Activated naive CD8-positive, alpha-beta T cell (primary cell): ENCODE results near the gene LILRB5.
A peak's percentile ranks its signal among the peaks of the same experiment; 100 is the strongest.

ENCODE experiments used
- H3K27ac Mint-ChIP-seq: one replicate; pipeline ENCODE4 v1.8.0; 2021; ENCODE audit warnings: mixed read lengths
- H3K27me3 Mint-ChIP-seq: one replicate; pipeline ENCODE4 v1.8.0; 2021; ENCODE audit warnings: mixed read lengths
- H3K36me3 Mint-ChIP-seq: one replicate; pipeline ENCODE4 v1.8.0; 2021; ENCODE audit warnings: mixed read lengths
- H3K4me1 Mint-ChIP-seq: one replicate; pipeline ENCODE4 v1.8.0; 2021; ENCODE audit warnings: low read depth, mixed read lengths
- H3K4me3 Mint-ChIP-seq: one replicate; pipeline ENCODE4 v1.8.0; 2021; ENCODE audit warnings: mild to moderate bottlenecking, mixed read lengths
- H3K9me3 Mint-ChIP-seq: one replicate; pipeline ENCODE4 v1.8.0; 2021; ENCODE audit warnings: low read depth, mixed read lengths

Gene LILRB5

DNA sequence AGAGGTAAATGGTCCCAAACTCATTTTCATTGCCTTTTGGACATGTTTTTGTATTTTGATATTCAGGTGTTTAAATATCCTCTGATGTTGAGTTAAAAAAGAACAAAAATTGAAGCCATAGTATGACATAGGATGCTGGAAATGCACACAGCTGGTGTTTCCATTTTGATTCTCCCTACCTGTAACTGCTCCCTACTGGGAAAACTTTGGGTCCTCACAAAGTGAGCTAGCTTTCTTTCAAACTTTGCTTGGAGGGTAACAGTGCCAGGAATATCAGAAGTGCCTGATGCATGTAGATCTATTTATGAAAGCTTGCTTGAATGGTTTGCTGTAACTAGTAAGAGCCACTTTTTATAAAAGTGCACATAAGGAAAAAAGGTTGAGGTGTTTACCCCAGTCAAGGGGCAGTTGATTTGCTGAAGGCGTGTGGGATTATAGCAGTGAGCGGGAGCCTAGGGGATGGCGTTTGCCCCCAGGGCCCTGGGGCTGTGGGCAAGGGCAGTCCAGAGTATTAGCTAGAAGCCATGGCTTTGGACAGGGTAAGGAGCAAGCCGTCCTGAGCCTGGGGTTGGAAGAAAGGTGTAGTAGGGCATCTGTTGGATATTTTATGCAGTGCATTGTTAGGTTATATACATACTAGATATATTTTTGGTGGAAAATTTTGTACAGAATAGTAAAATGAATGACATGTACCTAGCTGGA lies 52.2 kb downstream of the LILRB5 start:
- H3K27ac Mint-ChIP-seq = peak overlapping the region; percentile 74
- peak overlapping the region; percentile 96 for H3K4me3 Mint-ChIP-seq
- no peaks in the 10 kb centered on the region for H3K9me3 Mint-ChIP-seq
- H3K36me3 Mint-ChIP-seq = peaks cover 29% of the 10 kb centered on the region
- peaks cover 73% of the 10 kb centered on the region for H3K4me1 Mint-ChIP-seq
- H3K27me3 Mint-ChIP-seq = no peaks in the 10 kb centered on the region

DNA sequence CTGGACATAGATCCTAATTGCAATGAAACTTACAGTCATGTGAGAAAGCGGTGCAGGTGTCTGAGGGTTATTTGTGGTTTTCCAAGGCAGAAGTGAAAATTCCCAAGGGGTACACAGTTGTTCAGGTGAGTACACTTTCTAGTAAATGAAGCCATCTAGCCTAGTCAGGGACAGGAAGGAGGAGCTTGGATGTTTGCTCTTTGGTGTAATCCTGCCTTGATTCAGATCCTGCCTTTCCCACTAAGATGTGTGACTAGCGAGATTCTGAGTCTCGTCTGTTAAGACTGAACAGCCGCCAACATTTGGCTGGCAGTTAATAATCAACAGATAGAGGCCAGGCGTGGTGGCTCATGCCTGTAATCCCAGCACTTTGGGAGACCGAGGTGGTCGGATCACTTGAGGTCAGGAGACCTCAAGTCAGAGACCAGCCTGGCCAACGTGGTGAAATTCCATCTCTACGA lies 53.9 kb downstream of the LILRB5 start:
- Mint-ChIP-seq H3K4me3 (peak overlapping the region; percentile 96), H3K4me1 (peaks cover 64% of the 10 kb centered on the region), H3K27ac (peak overlapping the region; percentile 99), H3K9me3 (no peaks in the 10 kb centered on the region), H3K27me3 (no peaks in the 10 kb centered on the region), H3K36me3 (peaks cover 28% of the 10 kb centered on the region)

DNA sequence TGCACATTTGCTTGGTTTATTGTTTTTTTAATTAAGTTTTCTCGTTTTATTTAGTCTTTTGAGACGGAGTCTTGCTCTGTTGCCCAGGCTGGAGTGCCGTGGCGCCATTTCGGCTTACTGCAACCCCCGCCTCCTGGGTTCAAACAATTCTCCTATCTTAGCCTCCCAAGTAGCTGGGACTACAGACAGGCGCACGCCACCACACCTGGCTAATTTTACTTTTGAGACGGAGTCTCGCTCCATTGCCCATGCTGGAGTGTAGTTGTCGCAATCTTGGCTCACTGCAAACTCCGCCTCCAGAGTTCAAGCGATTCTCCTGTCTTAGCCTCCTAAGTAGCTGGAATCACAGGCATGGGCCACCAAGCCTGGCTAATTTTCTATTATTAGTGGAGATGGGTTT lies 55.1 kb downstream of the LILRB5 start:
- no peaks in the 10 kb centered on the region for H3K27me3 Mint-ChIP-seq
- H3K4me3 Mint-ChIP-seq = peak overlapping the region; percentile 96
- H3K9me3 Mint-ChIP-seq = no peaks in the 10 kb centered on the region
- H3K4me1 Mint-ChIP-seq = peaks cover 52% of the 10 kb centered on the region
- H3K27ac Mint-ChIP-seq = peak overlapping the region; percentile 99
- H3K36me3 Mint-ChIP-seq = peaks cover 25% of the 10 kb centered on the region

DNA sequence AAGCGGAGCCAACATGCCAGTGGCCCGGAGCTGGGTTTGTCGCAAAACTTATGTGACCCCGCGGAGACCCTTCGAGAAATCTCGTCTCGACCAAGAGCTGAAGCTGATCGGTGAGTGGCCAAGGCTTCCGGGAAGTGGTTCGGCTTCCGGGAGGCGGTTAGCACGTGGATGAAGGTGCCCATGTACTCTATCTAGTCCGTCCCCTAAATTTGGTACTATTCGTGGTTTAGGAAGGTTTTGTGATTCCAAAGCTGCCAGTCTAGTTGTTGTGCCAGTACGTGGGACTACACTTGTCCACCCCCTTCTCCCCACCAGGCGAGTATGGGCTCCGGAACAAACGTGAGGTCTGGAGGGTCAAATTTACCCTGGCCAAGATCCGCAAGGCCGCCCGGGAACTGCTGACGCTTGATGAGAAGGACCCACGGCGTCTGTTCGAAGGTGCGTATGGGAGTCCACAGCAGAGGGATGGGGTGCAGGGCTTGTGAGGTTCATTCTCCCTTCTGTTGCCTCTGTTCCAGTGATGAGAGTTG lies 55.8 kb downstream of the LILRB5 start:
- Mint-ChIP-seq H3K4me1 (peaks cover 45% of the 10 kb centered on the region), H3K9me3 (no peaks in the 10 kb centered on the region), H3K4me3 (peak overlapping the region; percentile 96), H3K27me3 (no peaks in the 10 kb centered on the region), H3K27ac (peak overlapping the region; percentile 99), H3K36me3 (peaks cover 25% of the 10 kb centered on the region)
